HG02642 (cell line): Measurements from ENCODE around the gene GAREM2.

Source experiments
- ATAC-seq: cut with Tn5 transposase; IDR thresholded peaks from one replicate; pipeline ENCODE4 v1.9.1; 2021; ENCODE audit warnings: mild to moderate bottlenecking; ENCODE audit not compliant: unreplicated experiment, poor library complexity

Gene GAREM2

GRCh38 chr2:26169226-26169625 lies 3.7 kb upstream of the GAREM2 start:
- ATAC-seq: no peak

GRCh38 chr2:26169681-26170414 lies 3.0 kb upstream of the GAREM2 start:
- ATAC-seq: no peak

- no peak for ATAC-seq
Observed at GRCh38 chr2:26170795-26171194, 2.1 kb upstream of the GAREM2 start.

- no peak for ATAC-seq
Observed at GRCh38 chr2:26172189-26172870, 558 bp upstream of the GAREM2 start.

GRCh38 chr2:26173776-26174482 lies 1.0 kb downstream of the GAREM2 start:
- ATAC-seq: no peak

- ATAC-seq: no peak
Observed at GRCh38 chr2:26174691-26175465, 2.0 kb downstream of the GAREM2 start.

GRCh38 chr2:26175466-26176278 lies 2.8 kb downstream of the GAREM2 start:
- no peak for ATAC-seq

GRCh38 chr2:26176279-26176615 lies 3.4 kb downstream of the GAREM2 start:
- no peak for ATAC-seq

- no peak for ATAC-seq
Observed at GRCh38 chr2:26177122-26177521, 4.2 kb downstream of the GAREM2 start.

GRCh38 chr2:26178246-26178645 lies 5.4 kb downstream of the GAREM2 start:
- ATAC-seq: no peak

GRCh38 chr2:26178746-26179436 lies 6.0 kb downstream of the GAREM2 start:
- no peak for ATAC-seq

GRCh38 chr2:26179446-26179913 lies 6.6 kb downstream of the GAREM2 start:
- no peak for ATAC-seq

GRCh38 chr2:26182441-26182840 lies 9.6 kb downstream of the GAREM2 start:
- ATAC-seq: no peak

- no peak for ATAC-seq
Observed at GRCh38 chr2:26182887-26183630, 10.2 kb downstream of the GAREM2 start.

GRCh38 chr2:26184121-26184520 lies 11.2 kb downstream of the GAREM2 start:
- no peak for ATAC-seq

GRCh38 chr2:26184555-26185303 lies 11.8 kb downstream of the GAREM2 start:
- ATAC-seq: peak; percentile 81

GRCh38 chr2:26185304-26185928 lies 12.5 kb downstream of the GAREM2 start:
- ATAC-seq: no peak
